HL-60/S4 treated with phorbol 12-myristate 13-acetate at 8.2 ng/mL for 4 days and 3 days (cell line): ENCODE results near the gene WFIKKN2.
"Not testable (repeated sequence)": the region's sequence is repeated elsewhere in the genome, so short reads cannot be mapped to it uniquely, and the experiment has no call there.

Source experiments
- in situ Hi-C: fragments of 300-500 bp; cut with MboI; formaldehyde crosslinking; loops from 2 replicates; pipeline ENCODE4 v1.15.0; 2022; ENCODE audit warnings: low sequenced_read_pairs

WFIKKN2 gene

GRCh38 chr17:50868602-50869001 lies 33.2 kb downstream of the WFIKKN2 start:
- in situ Hi-C loops = no loop called here

- in situ Hi-C loops = no loop called here
Observed at GRCh38 chr17:50871364-50871763, 36.0 kb downstream of the WFIKKN2 start.

- in situ Hi-C loops = no loop called here
Observed at GRCh38 chr17:50871898-50872297, 36.5 kb downstream of the WFIKKN2 start.

- in situ Hi-C loops = no loop called here
Observed at GRCh38 chr17:50872710-50873424, 37.5 kb downstream of the WFIKKN2 start.

GRCh38 chr17:50875074-50875473 lies 39.7 kb downstream of the WFIKKN2 start:
- in situ Hi-C loops = no loop called here

GRCh38 chr17:50877042-50877441 lies 41.7 kb downstream of the WFIKKN2 start:
- in situ Hi-C loops = not testable (repeated sequence)

- in situ Hi-C loops = no loop called here
Observed at GRCh38 chr17:50877838-50878237, 42.5 kb downstream of the WFIKKN2 start.

GRCh38 chr17:50879086-50879485 lies 43.7 kb downstream of the WFIKKN2 start:
- in situ Hi-C loops = no loop called here

GRCh38 chr17:50881182-50881581 lies 45.8 kb downstream of the WFIKKN2 start:
- in situ Hi-C loops = no loop called here

- in situ Hi-C loops = no loop called here
Observed at GRCh38 chr17:50882851-50883250, 47.5 kb downstream of the WFIKKN2 start.

- in situ Hi-C loops = no loop called here
Observed at GRCh38 chr17:50883850-50884438, 48.6 kb downstream of the WFIKKN2 start.

GRCh38 chr17:50884439-50885311 lies 49.3 kb downstream of the WFIKKN2 start:
- in situ Hi-C loops = no loop called here

- in situ Hi-C loops = no loop called here
Observed at GRCh38 chr17:50887705-50888245, 52.4 kb downstream of the WFIKKN2 start.

GRCh38 chr17:50889528-50890118 lies 54.2 kb downstream of the WFIKKN2 start:
- in situ Hi-C loops = no loop called here

GRCh38 chr17:50890675-50891516 lies 55.5 kb downstream of the WFIKKN2 start:
- in situ Hi-C loops = no loop called here

GRCh38 chr17:50891577-50891989 lies 56.2 kb downstream of the WFIKKN2 start:
- in situ Hi-C loops = no loop called here
